HTERT RPE-1 (cell line): ENCODE data around the gene MACROD2.

Experiments used
- in situ Hi-C: fragments of 300-500 bp; cut with MboI; formaldehyde crosslinking; loops from 4 replicates; pipeline ENCODE4 v1.14.3; 2020; ENCODE audit warnings: low sequenced_read_pairs

MACROD2 gene

GRCh38 chr20:15449061-15449460 is 1453.7 kb downstream of the MACROD2 start:
- in situ Hi-C loops = no loop called here

DNA sequence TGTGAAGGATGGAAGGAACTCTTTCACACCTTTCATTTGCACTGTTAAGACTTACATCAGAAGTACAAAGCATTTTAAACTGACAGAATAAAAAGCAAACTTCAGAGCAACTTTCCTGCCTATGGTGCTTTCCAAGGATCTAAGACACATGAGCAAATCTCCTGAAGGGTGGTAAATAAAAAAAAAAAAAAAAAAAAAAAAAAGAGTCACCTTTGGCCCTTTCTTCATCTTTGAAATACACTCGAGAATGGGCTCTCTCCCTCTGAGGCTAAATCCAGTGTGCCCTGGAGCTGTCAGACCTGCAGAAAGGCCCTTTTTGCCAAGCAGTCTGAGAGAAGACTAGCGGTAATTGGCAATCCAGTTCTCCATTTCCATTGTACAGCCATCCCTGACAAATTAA is 1455.9 kb downstream of the MACROD2 start:
- in situ Hi-C loops = no loop called here

DNA sequence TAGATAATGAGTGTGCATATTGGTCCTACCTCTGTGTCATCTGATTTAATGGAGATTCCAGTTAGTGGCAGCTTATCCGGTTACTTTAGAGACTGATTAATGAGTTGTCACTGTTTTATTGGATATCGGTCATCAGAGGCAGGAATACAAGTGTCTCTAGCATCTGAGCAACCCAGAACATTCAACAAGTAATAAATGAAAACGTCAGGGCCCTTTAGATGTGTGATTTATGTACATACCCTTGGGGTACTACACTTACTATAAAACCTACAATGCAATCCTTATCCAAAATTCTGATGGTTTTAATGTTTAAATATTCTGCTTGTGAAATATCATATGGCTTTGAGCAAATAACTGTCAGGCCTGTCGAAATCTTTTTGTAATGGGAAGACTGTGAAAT is 1460.0 kb downstream of the MACROD2 start:
- in situ Hi-C loops = no loop called here

DNA sequence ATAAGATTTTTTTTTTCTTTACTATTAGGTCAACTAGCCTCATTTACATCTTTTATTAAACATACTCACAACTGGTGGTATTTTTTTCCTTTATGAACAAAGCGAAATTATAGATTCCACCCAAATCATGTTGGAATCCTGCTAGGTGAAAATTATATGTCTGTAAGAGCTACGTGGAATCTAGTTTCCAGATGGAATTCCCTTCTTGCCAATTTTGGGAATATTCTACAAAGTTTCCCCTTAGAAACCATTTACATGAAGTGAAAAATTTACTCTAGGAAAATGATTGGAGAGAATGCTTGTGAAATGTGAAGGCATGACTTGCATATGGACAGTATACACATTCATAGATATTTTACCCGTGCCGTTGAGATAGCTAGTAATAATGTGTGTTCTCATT is 1466.6 kb downstream of the MACROD2 start:
- in situ Hi-C loops = no loop called here

GRCh38 chr20:15475483-15475882 is 1480.2 kb downstream of the MACROD2 start:
- in situ Hi-C loops = no loop called here

GRCh38 chr20:15476186-15476585 is 1480.9 kb downstream of the MACROD2 start:
- in situ Hi-C loops = no loop called here

DNA sequence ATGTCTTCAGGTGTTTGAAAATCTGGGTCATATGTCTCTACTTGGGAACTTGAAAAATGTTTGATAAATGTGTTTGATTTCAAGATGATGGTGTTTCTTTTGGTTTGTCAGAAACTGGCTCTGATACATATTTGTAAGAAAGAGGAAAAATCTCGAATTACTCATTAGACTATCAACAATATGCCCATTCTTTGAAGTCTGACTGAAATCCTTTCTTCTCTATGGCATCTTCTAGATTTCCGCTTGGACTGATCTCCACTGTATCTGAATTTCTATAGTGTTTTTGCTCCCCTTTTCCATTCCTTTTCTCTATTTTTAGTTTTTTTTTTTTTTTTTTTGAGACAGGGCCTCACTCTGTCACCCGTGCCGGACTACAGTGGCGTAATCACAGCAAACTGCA is 1481.5 kb downstream of the MACROD2 start:
- in situ Hi-C loops = no loop called here

- in situ Hi-C loops = no loop called here
Measured at GRCh38 chr20:15482525-15482924, 1487.2 kb downstream of the MACROD2 start.

DNA sequence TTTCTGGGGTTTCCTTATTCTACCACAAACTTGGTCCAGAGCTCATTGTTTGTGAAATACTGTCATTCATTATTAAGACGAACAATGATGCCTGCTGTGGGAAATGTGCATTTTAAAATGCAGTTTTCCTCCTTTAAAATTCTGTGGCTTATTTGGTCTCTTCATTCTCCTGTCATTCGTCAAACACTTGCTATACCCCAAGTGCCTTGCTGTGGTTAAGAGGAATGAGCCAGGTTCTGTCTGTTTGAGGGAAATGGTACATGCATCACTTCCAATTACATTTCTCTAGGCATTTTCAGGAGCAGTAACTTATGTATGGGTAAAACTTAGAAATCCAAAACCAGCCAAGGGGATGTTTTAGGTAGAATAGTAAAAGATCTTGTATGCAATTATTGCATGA is 1490.2 kb downstream of the MACROD2 start:
- in situ Hi-C loops = no loop called here

- in situ Hi-C loops = no loop called here
Measured at GRCh38 chr20:15487030-15487429, 1491.7 kb downstream of the MACROD2 start.

DNA sequence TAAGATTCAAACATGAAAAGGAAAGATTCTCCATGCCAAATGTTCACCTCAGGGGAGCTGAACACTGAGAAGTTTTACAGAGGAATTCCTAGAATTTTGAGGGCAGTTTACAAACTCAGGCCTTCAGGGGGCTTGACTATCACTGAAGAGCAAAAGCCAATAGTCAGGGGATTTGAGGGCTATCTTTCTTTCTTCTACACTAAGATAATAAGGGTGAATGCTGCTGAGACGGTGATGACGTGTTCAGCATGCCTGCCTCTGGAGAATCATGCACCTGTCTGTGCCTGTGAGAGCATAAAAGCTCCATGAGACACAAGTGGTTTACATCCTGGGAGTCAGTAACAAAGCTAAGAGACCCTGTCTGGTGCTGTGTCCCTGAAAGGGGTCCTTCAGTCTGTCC is 1492.4 kb downstream of the MACROD2 start:
- in situ Hi-C loops = no loop called here

DNA sequence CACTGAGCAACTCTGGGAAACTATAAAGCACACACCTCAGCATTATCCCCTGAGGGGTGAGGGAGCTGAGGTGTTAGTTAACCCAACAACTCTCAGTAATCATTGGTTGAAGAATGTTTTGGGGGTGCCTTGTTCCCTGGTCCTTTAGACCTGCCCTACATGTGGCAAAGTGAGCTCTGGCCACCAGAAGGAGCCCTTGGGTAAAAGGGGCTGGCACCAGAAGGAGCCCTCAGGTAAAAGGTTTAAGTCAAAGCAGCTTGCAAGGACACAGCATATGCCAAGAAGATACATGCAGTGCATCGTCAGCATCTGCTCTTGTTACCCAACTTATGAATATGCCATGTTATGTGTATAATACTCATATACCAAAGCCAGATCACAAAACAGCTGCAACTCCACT is 1496.3 kb downstream of the MACROD2 start:
- in situ Hi-C loops = no loop called here

DNA sequence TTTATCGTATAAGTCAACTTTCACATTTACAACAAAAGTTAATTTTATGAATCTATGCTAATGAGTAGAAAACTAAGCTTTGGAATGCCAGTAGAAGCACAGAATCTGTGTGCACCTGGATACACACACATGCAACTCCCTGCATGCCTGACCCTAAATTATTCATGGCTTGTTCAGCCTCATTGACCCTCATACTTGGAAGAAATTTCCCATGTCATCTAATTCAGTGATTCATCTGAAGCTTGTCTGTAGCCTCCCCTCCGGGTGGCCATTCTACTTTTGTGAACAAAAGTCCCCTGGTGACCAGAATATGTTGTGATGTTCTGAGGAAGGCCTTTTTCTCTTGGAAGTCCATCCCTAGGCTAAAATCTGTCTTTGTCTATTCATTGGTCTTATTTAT is 1499.5 kb downstream of the MACROD2 start:
- in situ Hi-C loops = no loop called here

DNA sequence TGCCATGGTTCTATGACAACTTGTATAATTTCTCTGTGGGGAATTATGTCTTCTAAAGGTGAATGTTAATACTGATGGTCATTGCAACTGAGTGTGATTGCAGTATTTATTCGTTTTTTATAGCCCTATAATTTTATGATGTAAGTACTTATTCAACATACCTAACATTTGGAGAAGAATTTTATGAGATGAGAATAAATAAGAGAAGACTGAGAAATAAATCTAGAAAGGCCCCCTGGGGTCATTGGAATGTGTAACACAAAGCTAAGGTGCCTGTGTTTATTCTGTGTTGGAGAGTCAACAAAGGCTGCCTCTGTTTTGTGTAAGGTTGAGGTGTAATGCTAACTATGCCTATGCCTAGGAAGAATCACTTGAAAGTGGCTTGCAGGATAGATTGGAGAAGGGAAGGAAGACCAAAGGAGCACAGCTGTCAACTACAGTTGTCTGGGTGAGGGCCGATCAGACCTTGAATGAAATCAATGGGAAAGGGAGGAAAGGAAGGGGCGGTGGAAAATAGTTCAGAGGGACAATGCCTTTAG is 1501.3 kb downstream of the MACROD2 start:
- in situ Hi-C loops = no loop called here

DNA sequence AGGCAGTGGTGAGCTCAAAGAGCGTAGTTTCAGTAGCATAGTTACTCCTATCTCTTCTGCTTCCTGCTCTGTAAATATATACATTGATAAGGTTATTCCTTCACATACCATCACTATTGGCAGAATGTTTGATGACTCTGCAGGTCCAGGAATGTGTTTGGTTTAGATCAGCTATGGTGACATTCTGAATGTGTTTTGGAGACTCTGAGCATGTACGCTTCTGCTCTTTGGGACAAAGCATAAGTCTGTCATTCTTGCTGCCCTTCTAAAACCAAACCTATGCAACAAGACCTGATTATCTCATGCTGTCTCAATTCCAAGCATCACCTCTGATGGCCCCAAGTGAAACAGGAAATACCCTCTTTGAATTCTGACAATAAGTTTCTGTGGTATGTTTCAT is 1503.6 kb downstream of the MACROD2 start:
- in situ Hi-C loops = no loop called here

GRCh38 chr20:15506311-15506710 is 1511.0 kb downstream of the MACROD2 start:
- in situ Hi-C loops = no loop called here

DNA sequence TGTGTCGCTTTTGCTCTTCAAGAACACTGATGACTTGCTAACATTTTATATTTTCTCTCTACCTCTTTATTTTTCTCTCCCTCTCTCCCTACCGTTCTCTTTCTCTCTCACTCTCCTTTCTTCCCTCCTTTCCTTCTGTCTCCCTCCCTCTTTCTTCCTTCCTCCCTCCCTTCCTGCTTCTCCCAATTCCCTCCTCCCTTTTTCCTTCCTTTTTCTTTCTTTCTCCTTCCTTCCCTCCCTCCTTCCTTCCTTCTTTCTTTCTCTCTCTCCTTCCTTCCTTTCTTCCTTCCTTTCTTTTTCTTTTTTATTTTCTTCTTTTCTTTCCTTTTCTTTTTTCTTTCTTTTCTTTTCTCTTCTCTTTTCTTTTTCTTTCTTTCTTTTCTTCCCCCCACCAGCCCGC is 1511.8 kb downstream of the MACROD2 start:
- in situ Hi-C loops = no loop called here

GRCh38 chr20:15511551-15511950 is 1516.2 kb downstream of the MACROD2 start:
- in situ Hi-C loops = no loop called here

DNA sequence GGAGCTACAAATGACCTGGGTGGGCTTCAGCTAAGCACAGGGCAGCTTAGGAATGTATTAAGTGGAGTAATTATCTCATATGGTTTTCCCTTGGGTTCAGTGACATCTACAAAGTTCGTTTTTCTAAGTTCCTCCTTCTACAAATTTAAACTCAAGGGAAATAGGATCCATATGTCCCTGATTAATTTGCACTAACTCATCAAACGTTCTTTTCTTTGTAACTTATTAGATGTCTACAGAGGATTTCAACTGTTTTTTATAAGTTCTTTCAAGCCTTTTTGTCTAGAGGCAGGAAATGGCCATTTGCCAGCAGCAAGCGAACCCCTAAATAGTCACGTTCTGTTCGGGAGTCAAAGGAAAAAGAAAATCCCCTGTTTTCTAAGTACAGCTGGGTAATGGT is 1517.6 kb downstream of the MACROD2 start:
- in situ Hi-C loops = no loop called here

- in situ Hi-C loops = no loop called here
Measured at GRCh38 chr20:15515691-15516090, 1520.4 kb downstream of the MACROD2 start.

DNA sequence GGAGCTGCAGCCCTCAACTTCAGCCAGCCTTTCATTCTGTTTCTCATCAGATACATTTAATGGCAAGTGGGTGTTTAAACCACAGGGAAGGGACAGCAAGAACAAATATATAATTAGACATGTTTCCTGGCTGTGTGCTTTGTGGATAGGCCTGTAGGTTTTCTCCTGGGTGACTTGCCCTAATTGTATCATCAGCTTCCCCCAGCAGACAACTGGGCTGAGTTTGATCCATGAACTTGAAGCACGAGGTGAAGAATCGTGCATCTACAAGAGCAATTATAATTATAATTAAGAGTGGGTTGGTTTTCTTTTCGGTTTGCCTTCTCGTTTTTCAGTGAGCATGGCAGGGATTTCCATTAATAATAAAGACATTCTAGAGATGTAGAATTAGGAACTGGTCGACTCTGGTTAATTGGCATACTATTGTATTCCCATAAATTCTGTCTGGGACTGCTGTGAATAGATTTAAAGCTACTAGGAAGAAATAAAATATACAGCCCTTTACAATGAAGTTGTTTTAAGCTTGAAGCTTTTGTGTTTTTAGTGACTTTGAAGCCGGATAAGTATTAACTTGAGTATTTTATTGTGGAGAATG is 1525.7 kb downstream of the MACROD2 start:
- in situ Hi-C loops = no loop called here

DNA sequence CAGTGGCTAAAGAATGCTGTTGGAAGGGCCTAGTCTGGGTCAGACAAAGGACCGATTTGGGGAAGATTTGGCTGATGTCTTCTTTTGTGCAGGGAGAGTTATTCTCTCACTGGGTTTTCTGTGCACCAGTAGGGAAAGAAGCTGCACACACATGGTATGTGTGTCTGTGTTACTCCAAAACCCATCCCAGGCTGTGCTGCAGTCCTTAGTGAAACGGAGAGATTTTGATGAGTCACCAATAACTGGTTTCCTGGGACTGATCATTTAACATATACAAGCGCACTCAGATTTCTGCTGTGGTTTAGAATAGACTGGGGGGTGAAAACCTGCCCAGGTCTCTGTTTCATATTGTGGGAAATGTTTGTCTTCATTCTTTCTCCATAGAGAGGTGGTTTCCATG is 1528.1 kb downstream of the MACROD2 start:
- in situ Hi-C loops = no loop called here

GRCh38 chr20:15528391-15529111 is 1533.2 kb downstream of the MACROD2 start:
- in situ Hi-C loops = no loop called here
